ENCODE results near the gene GRN. TPM values are rescaled to one million over a fixed set of nuclear protein-coding genes. Genes with fewer than 3 reads are reported as not detected.

GRN gene
- total and polyA plus RNA-seq, 2 of the 13 experiments (the other 11 are each of a cell fraction or from before 2014, with no cell fraction given) = 86.6 to 143 TPM

DNA sequence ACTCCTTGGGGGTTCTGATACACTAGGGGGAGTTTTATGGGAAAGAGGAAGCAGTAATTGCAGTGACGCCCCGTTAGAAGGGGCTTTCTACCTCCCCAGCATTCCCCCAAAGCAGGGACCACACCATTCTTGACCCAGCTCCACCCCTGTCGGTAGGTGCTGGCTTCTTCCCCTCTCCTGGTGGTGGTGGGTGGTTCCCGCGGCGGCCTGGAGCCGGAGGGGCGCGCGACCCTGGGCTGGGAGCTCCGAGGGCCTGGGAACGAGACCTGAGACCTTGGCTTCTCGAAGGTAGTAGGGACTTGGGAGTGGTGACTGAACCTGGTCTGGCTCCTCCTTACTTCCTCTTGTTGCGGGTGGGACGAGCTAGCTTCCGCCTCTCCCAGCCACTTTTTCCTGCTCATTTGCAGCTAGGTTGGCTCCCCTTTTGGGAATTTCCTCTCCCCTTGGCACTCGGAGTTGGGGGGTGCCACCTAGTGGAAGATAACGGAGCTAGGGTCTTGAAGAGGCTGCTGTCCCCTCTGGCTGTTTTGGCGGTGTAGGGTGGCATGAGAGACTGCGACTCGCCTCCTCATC, 438 bp downstream of the GRN start (continued):
- TF ChIP-seq, protein P1, sequence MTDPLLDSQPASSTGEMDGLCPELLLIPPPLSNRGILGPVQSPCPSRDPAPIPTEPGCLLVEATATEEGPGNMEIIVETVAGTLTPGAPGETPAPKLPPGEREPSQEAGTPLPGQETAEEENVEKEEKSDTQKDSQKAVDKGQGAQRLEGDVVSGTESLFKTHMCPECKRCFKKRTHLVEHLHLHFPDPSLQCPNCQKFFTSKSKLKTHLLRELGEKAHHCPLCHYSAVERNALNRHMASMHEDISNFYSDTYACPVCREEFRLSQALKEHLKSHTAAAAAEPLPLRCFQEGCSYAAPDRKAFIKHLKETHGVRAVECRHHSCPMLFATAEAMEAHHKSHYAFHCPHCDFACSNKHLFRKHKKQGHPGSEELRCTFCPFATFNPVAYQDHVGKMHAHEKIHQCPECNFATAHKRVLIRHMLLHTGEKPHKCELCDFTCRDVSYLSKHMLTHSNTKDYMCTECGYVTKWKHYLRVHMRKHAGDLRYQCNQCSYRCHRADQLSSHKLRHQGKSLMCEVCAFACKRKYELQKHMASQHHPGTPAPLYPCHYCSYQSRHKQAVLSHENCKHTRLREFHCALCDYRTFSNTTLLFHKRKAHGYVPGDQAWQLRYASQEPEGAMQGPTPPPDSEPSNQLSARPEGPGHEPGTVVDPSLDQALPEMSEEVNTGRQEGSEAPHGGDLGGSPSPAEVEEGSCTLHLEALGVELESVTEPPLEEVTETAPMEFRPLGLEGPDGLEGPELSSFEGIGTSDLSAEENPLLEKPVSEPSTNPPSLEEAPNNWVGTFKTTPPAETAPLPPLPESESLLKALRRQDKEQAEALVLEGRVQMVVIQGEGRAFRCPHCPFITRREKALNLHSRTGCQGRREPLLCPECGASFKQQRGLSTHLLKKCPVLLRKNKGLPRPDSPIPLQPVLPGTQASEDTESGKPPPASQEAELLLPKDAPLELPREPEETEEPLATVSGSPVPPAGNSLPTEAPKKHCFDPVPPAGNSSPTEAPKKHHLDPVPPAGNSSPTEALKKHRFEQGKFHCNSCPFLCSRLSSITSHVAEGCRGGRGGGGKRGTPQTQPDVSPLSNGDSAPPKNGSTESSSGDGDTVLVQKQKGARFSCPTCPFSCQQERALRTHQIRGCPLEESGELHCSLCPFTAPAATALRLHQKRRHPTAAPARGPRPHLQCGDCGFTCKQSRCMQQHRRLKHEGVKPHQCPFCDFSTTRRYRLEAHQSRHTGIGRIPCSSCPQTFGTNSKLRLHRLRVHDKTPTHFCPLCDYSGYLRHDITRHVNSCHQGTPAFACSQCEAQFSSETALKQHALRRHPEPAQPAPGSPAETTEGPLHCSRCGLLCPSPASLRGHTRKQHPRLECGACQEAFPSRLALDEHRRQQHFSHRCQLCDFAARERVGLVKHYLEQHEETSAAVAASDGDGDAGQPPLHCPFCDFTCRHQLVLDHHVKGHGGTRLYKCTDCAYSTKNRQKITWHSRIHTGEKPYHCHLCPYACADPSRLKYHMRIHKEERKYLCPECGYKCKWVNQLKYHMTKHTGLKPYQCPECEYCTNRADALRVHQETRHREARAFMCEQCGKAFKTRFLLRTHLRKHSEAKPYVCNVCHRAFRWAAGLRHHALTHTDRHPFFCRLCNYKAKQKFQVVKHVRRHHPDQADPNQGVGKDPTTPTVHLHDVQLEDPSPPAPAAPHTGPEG (CRISPR knock-in tag; IDR thresholded peaks at IDR 0.05) = no peak
- TF ChIP-seq ZNF251 (CRISPR knock-in tag; IDR thresholded peaks at IDR 0.05) = no peak
- TF ChIP-seq, protein P2, sequence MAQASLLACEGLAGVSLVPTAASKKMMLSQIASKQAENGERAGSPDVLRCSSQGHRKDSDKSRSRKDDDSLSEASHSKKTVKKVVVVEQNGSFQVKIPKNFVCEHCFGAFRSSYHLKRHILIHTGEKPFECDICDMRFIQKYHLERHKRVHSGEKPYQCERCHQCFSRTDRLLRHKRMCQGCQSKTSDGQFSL (CRISPR knock-in tag; IDR thresholded peaks at IDR 0.05) = no peak
- TF ChIP-seq ZNF138 (CRISPR knock-in tag; IDR thresholded peaks at IDR 0.05; ENCODE audit: low read depth) = no peak; the same call in 1 of the 2 replicates
- 0 out of 2 replicates have a peak, but pooled peaks have one; percentile 78 for TF ChIP-seq ZNF839 (CRISPR knock-in tag; IDR thresholded peaks at IDR 0.05; ENCODE audit: borderline replicate concordance)
- TF ChIP-seq, protein P3, sequence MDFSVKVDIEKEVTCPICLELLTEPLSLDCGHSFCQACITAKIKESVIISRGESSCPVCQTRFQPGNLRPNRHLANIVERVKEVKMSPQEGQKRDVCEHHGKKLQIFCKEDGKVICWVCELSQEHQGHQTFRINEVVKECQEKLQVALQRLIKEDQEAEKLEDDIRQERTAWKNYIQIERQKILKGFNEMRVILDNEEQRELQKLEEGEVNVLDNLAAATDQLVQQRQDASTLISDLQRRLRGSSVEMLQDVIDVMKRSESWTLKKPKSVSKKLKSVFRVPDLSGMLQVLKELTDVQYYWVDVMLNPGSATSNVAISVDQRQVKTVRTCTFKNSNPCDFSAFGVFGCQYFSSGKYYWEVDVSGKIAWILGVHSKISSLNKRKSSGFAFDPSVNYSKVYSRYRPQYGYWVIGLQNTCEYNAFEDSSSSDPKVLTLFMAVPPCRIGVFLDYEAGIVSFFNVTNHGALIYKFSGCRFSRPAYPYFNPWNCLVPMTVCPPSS (IDR thresholded peaks at IDR 0.05) = no peak
- no peak for TF ChIP-seq ZSCAN29 (CRISPR knock-in tag; conservative IDR thresholded peaks at IDR 0.05)
- TF ChIP-seq TBP (CRISPR knock-in tag; IDR thresholded peaks at IDR 0.05) = no peak
- peak; percentile 22; the same call in 1 of the 2 replicates for TF ChIP-seq ELF1 (CRISPR knock-in tag; IDR thresholded peaks at IDR 0.05)
- no peak for TF ChIP-seq ZKSCAN1 (IDR thresholded peaks at IDR 0.05; ENCODE audit: low read length)
- peak; percentile 15; the same call in 1 of the 2 replicates for TF ChIP-seq ZBTB20 (CRISPR knock-in tag; IDR thresholded peaks at IDR 0.05; ENCODE audit: borderline replicate concordance, low read depth)
- no peak for TF ChIP-seq ZSCAN30 (CRISPR knock-in tag; IDR thresholded peaks at IDR 0.05)
- TF ChIP-seq, protein P4, sequence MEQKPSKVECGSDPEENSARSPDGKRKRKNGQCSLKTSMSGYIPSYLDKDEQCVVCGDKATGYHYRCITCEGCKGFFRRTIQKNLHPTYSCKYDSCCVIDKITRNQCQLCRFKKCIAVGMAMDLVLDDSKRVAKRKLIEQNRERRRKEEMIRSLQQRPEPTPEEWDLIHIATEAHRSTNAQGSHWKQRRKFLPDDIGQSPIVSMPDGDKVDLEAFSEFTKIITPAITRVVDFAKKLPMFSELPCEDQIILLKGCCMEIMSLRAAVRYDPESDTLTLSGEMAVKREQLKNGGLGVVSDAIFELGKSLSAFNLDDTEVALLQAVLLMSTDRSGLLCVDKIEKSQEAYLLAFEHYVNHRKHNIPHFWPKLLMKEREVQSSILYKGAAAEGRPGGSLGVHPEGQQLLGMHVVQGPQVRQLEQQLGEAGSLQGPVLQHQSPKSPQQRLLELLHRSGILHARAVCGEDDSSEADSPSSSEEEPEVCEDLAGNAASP (CRISPR knock-in tag; IDR thresholded peaks at IDR 0.05; ENCODE audit: borderline replicate concordance) = no peak
- TF ChIP-seq ZNF678 (CRISPR knock-in tag; IDR thresholded peaks at IDR 0.05) = no peak
- TF ChIP-seq ATF7 (IDR thresholded peaks at IDR 0.05) = no peak
- TF ChIP-seq ATF7 (CRISPR knock-in tag; IDR thresholded peaks at IDR 0.05) = 0 out of 2 replicates have a peak, but pooled peaks have one; percentile 1
- no peak; the same call in 1 of the 2 replicates for TF ChIP-seq SALL1 (CRISPR knock-in tag; IDR thresholded peaks at IDR 0.05)
- no peak for TF ChIP-seq ZNF776 (CRISPR knock-in tag; IDR thresholded peaks at IDR 0.05)
- no peak for TF ChIP-seq NR3C1 (CRISPR knock-in tag; IDR thresholded peaks at IDR 0.05)
- no peak for TF ChIP-seq MIER3 (CRISPR knock-in tag; IDR thresholded peaks at IDR 0.05; ENCODE audit: borderline replicate concordance)
- TF ChIP-seq, protein P5, sequence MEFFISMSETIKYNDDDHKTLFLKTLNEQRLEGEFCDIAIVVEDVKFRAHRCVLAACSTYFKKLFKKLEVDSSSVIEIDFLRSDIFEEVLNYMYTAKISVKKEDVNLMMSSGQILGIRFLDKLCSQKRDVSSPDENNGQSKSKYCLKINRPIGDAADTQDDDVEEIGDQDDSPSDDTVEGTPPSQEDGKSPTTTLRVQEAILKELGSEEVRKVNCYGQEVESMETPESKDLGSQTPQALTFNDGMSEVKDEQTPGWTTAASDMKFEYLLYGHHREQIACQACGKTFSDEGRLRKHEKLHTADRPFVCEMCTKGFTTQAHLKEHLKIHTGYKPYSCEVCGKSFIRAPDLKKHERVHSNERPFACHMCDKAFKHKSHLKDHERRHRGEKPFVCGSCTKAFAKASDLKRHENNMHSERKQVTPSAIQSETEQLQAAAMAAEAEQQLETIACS (CRISPR knock-in tag; IDR thresholded peaks at IDR 0.05) = no peak
